BE2C (cell line): Measurements from ENCODE around the gene CSF1.
"Not testable (repeated sequence)": the region's sequence is repeated elsewhere in the genome, so short reads cannot be mapped to it uniquely, and the experiment has no call there.

Experiments used
- DNase-seq: peaks from one replicate; pipeline ENCODE4 v3.0.0-alpha.2; 2020
- H3K27me3 ChIP-seq: fragments of 250-450 bp; sonication (Bioruptor Pico); 2 replicates; pipeline ENCODE4 v1.5.1; 2020; ENCODE audit warnings: mild to moderate bottlenecking
- H3K36me3 ChIP-seq: fragments of 250-450 bp; sonication (Bioruptor Pico); 2 replicates; pipeline ENCODE4 v1.5.1; 2020; ENCODE audit warnings: mild to moderate bottlenecking
- H3K4me1 ChIP-seq: fragments of 250-450 bp; sonication (Bioruptor Pico); 2 replicates; pipeline ENCODE4 v1.5.1; 2020
- H3K4me3 ChIP-seq: 2 replicates; pipeline ENCODE4 v1.5.1; 2011; ENCODE audit warnings: low read depth, low read length
- H3K9me3 ChIP-seq: fragments of 250-450 bp; sonication (Bioruptor Pico); 2 replicates; pipeline ENCODE4 v1.5.1; 2020
- TF ChIP-seq, protein P1 (sequence below): IDR thresholded peaks from 2 replicates; pipeline ENCODE4 v1.5.1; 2012; ENCODE audit warnings: mild to moderate bottlenecking, low read depth, low read length

CSF1 gene

DNA sequence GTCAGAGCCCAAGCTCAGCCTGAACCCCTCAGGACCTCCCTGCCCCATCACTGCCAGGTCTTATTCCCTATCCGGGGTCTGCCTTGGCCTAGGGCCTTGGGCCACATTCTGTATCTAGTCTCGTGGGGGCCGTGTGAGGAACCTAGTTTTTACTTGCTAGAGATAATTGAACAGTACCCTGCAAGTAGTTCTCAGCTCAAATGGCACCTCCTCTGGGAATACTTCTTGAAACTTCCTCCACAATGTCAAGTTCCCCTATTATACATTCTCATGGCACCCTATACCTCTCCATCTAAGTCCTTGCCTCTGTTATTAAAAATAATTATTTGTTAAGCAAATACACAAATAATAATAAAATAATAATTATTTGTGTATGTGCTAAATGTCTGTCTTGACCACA lies 32.9 kb upstream of the CSF1 start:
- no peak overlapping the region for H3K4me3 ChIP-seq

GRCh38 chr1:109878531-109879104 lies 32.0 kb upstream of the CSF1 start:
- TF ChIP-seq, protein P1, sequence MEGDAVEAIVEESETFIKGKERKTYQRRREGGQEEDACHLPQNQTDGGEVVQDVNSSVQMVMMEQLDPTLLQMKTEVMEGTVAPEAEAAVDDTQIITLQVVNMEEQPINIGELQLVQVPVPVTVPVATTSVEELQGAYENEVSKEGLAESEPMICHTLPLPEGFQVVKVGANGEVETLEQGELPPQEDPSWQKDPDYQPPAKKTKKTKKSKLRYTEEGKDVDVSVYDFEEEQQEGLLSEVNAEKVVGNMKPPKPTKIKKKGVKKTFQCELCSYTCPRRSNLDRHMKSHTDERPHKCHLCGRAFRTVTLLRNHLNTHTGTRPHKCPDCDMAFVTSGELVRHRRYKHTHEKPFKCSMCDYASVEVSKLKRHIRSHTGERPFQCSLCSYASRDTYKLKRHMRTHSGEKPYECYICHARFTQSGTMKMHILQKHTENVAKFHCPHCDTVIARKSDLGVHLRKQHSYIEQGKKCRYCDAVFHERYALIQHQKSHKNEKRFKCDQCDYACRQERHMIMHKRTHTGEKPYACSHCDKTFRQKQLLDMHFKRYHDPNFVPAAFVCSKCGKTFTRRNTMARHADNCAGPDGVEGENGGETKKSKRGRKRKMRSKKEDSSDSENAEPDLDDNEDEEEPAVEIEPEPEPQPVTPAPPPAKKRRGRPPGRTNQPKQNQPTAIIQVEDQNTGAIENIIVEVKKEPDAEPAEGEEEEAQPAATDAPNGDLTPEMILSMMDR: no peak

More for the DNA sequence above, 32.9 kb upstream of the CSF1 start:
- H3K36me3 ChIP-seq: no peaks in the 10 kb centered on the region
- H3K27me3 ChIP-seq: no peaks in the 10 kb centered on the region
- TF ChIP-seq, protein P1: no peak
- no peak for DNase-seq
- no peaks in the 10 kb centered on the region; the same call in 1 of the 2 replicates for H3K4me1 ChIP-seq
- no peaks in the 10 kb centered on the region for H3K9me3 ChIP-seq

DNA sequence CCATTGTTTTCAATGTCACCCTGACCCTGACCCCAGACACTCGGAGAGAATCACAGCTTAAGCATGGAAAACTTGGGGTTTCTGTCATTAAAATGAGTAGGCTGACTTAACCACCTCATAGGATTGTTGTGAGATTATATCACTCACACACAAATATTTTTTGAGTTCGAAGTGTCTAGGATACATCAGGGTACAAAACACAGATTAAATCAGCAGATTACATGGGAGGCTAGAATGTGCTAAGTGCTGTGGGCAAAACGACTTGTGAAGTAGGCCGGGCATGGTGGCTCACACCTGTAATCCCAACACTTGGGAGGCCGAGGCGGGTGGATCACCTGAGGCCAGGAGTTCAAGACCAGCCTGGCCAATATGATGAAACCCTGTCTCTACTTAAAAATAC lies 31.3 kb upstream of the CSF1 start:
- not testable (repeated sequence) for H3K4me1 ChIP-seq, H3K36me3 ChIP-seq, DNase-seq

More at GRCh38 chr1:109878531-109879104, 32.0 kb upstream of the CSF1 start:
- Histone ChIP-seq H3K36me3 (no peaks in the 10 kb centered on the region), H3K4me3 (no peak overlapping the region), H3K9me3 (no peaks in the 10 kb centered on the region), H3K4me1 (no peaks in the 10 kb centered on the region; the same call in 1 of the 2 replicates), H3K27me3 (no peaks in the 10 kb centered on the region)
- DNase-seq: no peak

GRCh38 chr1:109879881-109880525 lies 30.6 kb upstream of the CSF1 start:
- TF ChIP-seq, protein P1: no peak
- no peaks in the 10 kb centered on the region for H3K9me3 ChIP-seq
- DNase-seq: no peak
- no peak overlapping the region for H3K4me3 ChIP-seq
- no peaks in the 10 kb centered on the region for H3K36me3 ChIP-seq
- H3K27me3 ChIP-seq: no peaks in the 10 kb centered on the region
- H3K4me1 ChIP-seq: no peaks in the 10 kb centered on the region; the same call in 1 of the 2 replicates

More for the DNA sequence above, 31.3 kb upstream of the CSF1 start:
- not testable (repeated sequence) for H3K4me3 ChIP-seq, H3K9me3 ChIP-seq, H3K27me3 ChIP-seq

- TF ChIP-seq, protein P1: no peak
- H3K4me3 ChIP-seq: no peak overlapping the region
- H3K27me3 ChIP-seq: no peaks in the 10 kb centered on the region
- H3K36me3 ChIP-seq: no peaks in the 10 kb centered on the region
- DNase-seq: no peak
- no peaks in the 10 kb centered on the region; the same call in 1 of the 2 replicates for H3K4me1 ChIP-seq
- H3K9me3 ChIP-seq: no peaks in the 10 kb centered on the region
These were observed 29.4 kb upstream of the CSF1 start for GRCh38 chr1:109880971-109881894.

DNA sequence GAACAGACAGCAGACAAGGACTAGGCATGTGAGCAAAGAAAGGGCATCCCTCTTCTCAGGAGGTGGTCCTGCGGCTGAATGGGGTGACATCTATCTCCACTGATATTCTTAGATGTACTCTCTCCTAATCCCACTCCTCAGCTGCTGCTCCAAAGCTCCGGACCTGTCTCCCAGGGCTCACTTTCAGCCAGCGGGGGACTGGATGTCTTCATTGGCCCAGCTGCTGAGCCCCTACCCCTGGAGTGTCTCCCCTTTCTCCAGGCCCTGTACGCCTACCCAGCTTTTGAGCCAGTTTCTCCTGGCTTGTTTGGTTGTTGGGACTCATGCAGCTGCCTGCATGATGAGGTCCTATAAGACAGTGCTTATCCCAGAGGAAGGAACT lies 28.8 kb upstream of the CSF1 start:
- TF ChIP-seq, protein P1: no peak
- no peak for DNase-seq
- H3K4me1 ChIP-seq: no peaks in the 10 kb centered on the region; the same call in 1 of the 2 replicates
- no peak overlapping the region for H3K4me3 ChIP-seq
- H3K9me3 ChIP-seq: no peaks in the 10 kb centered on the region
- no peaks in the 10 kb centered on the region for H3K36me3 ChIP-seq
- H3K27me3 ChIP-seq: no peaks in the 10 kb centered on the region
